H9 (cell line): ENCODE results near the gene SHB. TPM values are rescaled to one million over a fixed set of nuclear protein-coding genes. Genes with fewer than 3 reads are reported as not detected.

Experiments
- DNase-seq: peaks from one replicate; pipeline ENCODE4 v3.0.0-alpha.2; 2017
- H2AFZ ChIP-seq: one replicate; pipeline ENCODE4 v1.6.1; 2013; ENCODE audit warnings: mild to moderate bottlenecking, low read length, control low read depth, moderate library complexity
- H2AK5ac ChIP-seq: 2 replicates; pipeline ENCODE4 v1.6.1; 2013; ENCODE audit warnings: low read length, control low read depth, mixed read lengths; ENCODE audit not compliant: insufficient read length
- H2BK120ac ChIP-seq: one replicate; pipeline ENCODE4 v1.6.1; 2013; ENCODE audit warnings: low read depth, mild to moderate bottlenecking, low read length, control low read depth, inconsistent platforms; ENCODE audit not compliant: poor library complexity, severe bottlenecking
- H2BK12ac ChIP-seq: 2 replicates; pipeline ENCODE4 v1.6.1; 2013; ENCODE audit warnings: low read length, control low read depth, mixed read lengths, low read depth; ENCODE audit not compliant: insufficient read length
- H2BK15ac ChIP-seq: 2 replicates; pipeline ENCODE4 v1.6.1; 2013; ENCODE audit warnings: low read depth, low read length, control low read depth
- H2BK20ac ChIP-seq: one replicate; pipeline ENCODE4 v1.6.1; 2013; ENCODE audit warnings: low read depth, mild to moderate bottlenecking, low read length, control low read depth, inconsistent platforms; ENCODE audit not compliant: poor library complexity, severe bottlenecking
- H2BK5ac ChIP-seq: 2 replicates; pipeline ENCODE4 v1.6.1; 2013; ENCODE audit warnings: low read length, control low read depth, mixed read lengths; ENCODE audit not compliant: insufficient read length
- H3K14ac ChIP-seq: 2 replicates; pipeline ENCODE4 v1.6.1; 2013; ENCODE audit warnings: low read length, control low read depth; ENCODE audit not compliant: insufficient read depth
- H3K18ac ChIP-seq: 2 replicates; pipeline ENCODE4 v1.6.1; 2013; ENCODE audit warnings: low read depth, mild to moderate bottlenecking, mixed read lengths, low read length, control low read depth; ENCODE audit not compliant: insufficient read length
- H3K23ac ChIP-seq: 2 replicates; pipeline ENCODE4 v1.6.1; 2013; ENCODE audit warnings: low read length, control low read depth, mixed read lengths, low read depth; ENCODE audit not compliant: insufficient read length
- H3K23me2 ChIP-seq: 2 replicates; pipeline ENCODE4 v1.6.1; 2013; ENCODE audit warnings: low read depth, mild to moderate bottlenecking, mixed read lengths, low read length, control low read depth; ENCODE audit not compliant: insufficient read length, poor library complexity, severe bottlenecking
- H3K27ac ChIP-seq: 2 replicates; pipeline ENCODE4 v1.5.1; 2013; ENCODE audit warnings: low read length, control low read depth, mixed read lengths, low read depth; ENCODE audit not compliant: insufficient read length
- H3K27me3 ChIP-seq: 2 replicates; pipeline ENCODE4 v1.6.1; 2013; ENCODE audit warnings: low read length, control low read depth, inconsistent platforms; ENCODE audit not compliant: insufficient read depth
- H3K4ac ChIP-seq: 2 replicates; pipeline ENCODE4 v1.6.1; 2013; ENCODE audit warnings: low read depth, mild to moderate bottlenecking, control low read depth, inconsistent platforms, low read length, moderate library complexity
- H3K4me1 ChIP-seq: 2 replicates; pipeline ENCODE4 v1.6.1; 2013; ENCODE audit warnings: low read length, control low read depth, inconsistent platforms; ENCODE audit not compliant: insufficient read depth
- H3K4me2 ChIP-seq: 2 replicates; pipeline ENCODE4 v1.6.1; 2013; ENCODE audit warnings: low read length, control low read depth, mixed read lengths; ENCODE audit not compliant: insufficient read length, insufficient read depth
- H3K56ac ChIP-seq: 2 replicates; pipeline ENCODE4 v1.6.1; 2013; ENCODE audit warnings: low read depth, mild to moderate bottlenecking, mixed read lengths, low read length, control low read depth; ENCODE audit not compliant: insufficient read length
- H3K79me1 ChIP-seq: 2 replicates; pipeline ENCODE4 v1.6.1; 2013; ENCODE audit warnings: low read depth, mild to moderate bottlenecking, moderate library complexity, low read length, control low read depth, inconsistent platforms; ENCODE audit not compliant: insufficient read depth, poor library complexity, severe bottlenecking
- H3K79me2 ChIP-seq: 2 replicates; pipeline ENCODE4 v1.6.1; 2013; ENCODE audit warnings: low read length, control low read depth, inconsistent platforms; ENCODE audit not compliant: insufficient read depth
- H3K9ac ChIP-seq: 2 replicates; pipeline ENCODE4 v1.6.1; 2013; ENCODE audit warnings: low read length, control low read depth, mixed read lengths; ENCODE audit not compliant: insufficient read length; ENCODE audit errors: extremely low read depth
- H3K9me3 ChIP-seq: one replicate; pipeline ENCODE4 v1.6.1; 2013; ENCODE audit warnings: low read depth, low read length, inconsistent platforms; ENCODE audit not compliant: control insufficient read depth
- H3T11ph ChIP-seq: one replicate; pipeline ENCODE4 v1.6.1; 2013; ENCODE audit warnings: mild to moderate bottlenecking, low read length, control low read depth, inconsistent platforms
- H4K20me1 ChIP-seq: one replicate; pipeline ENCODE4 v1.6.1; 2013; ENCODE audit not compliant: control insufficient read depth, insufficient read length, insufficient read depth
- H4K5ac ChIP-seq: 2 replicates; pipeline ENCODE4 v1.6.1; 2013; ENCODE audit warnings: low read depth, mild to moderate bottlenecking, mixed read lengths, low read length, control low read depth; ENCODE audit not compliant: insufficient read length
- H4K8ac ChIP-seq: replicated peaks from 2 replicates; pipeline ENCODE4 v1.6.1; 2013; ENCODE audit warnings: low read length, control low read depth, mixed read lengths, low read depth; ENCODE audit not compliant: insufficient read length
- H4K91ac ChIP-seq: 2 replicates; pipeline ENCODE4 v1.6.1; 2013; ENCODE audit warnings: low read depth, mild to moderate bottlenecking, moderate library complexity, mixed read lengths, low read length, control low read depth; ENCODE audit not compliant: insufficient read length
- H3K27ac Mint-ChIP-seq, 3 experiments: 2 replicates in 2 of 3; 3 replicates in 1 of 3; pipeline ENCODE4 v1.8.0; 2020 to 2021; ENCODE audit warnings: mixed read lengths in 3 of 3, mild to moderate bottlenecking in 1 of 3, moderate library complexity in 1 of 3
- H3K27me3 Mint-ChIP-seq: 2 replicates; pipeline ENCODE4 v1.8.0; 2021; ENCODE audit warnings: low read depth, mild to moderate bottlenecking, moderate library complexity, mixed read lengths
- H3K36me3 Mint-ChIP-seq, 3 experiments: 2 replicates in 2 of 3; 3 replicates in 1 of 3; pipeline ENCODE4 v1.8.0; 2020 to 2021; ENCODE audit warnings: low read depth in 3 of 3, mixed read lengths in 3 of 3; ENCODE audit not compliant: insufficient read depth in 1 of 3
- H3K4me1 Mint-ChIP-seq, 2 experiments: 2 replicates each; pipeline ENCODE4 v1.8.0; 2020; ENCODE audit warnings: mixed read lengths in 2 of 2
- H3K4me3 Mint-ChIP-seq, 2 experiments: 2 replicates in 1 of 2; 3 replicates in 1 of 2; pipeline ENCODE4 v1.8.0; 2020 to 2021; ENCODE audit warnings: mild to moderate bottlenecking in 2 of 2, mixed read lengths in 2 of 2, moderate library complexity in 1 of 2
- H3K9me3 Mint-ChIP-seq, 2 experiments: 2 replicates in 1 of 2; 3 replicates in 1 of 2; pipeline ENCODE4 v1.8.0; 2020; ENCODE audit warnings: mild to moderate bottlenecking in 2 of 2, mixed read lengths in 2 of 2, moderate library complexity in 1 of 2
- WGBS: extraction: QIAGEN DNeasy Blood & Tissue Kit; methylation state at CpG from one replicate; pipeline ENCODE4 v1.1.7; 2013; ENCODE audit warnings: missing lambda C conversion rate, low lambda C conversion rate, mixed read lengths; ENCODE audit not compliant: insufficient read length; ENCODE audit errors: extremely low coverage; 5-methylcytosine and 5-hydroxymethylcytosine counted together
- total RNA-seq: library from RNA; stranded (reverse); gene quantifications from 2 replicates; pipeline ENCODE4 v1.2.1, GENCODE V29; 2021
- TF ChIP-seq, protein P1 (sequence below): fragments of 200-600 bp; sonication (generic); conservative IDR thresholded peaks from 3 replicates; pipeline ENCODE4 v1.8.0; 2021; ENCODE audit warnings: antibody characterized with exemption, mild to moderate bottlenecking

SHB gene
- total RNA-seq, 1 experiment from 2014 or later, result 14.6 TPM

DNA sequence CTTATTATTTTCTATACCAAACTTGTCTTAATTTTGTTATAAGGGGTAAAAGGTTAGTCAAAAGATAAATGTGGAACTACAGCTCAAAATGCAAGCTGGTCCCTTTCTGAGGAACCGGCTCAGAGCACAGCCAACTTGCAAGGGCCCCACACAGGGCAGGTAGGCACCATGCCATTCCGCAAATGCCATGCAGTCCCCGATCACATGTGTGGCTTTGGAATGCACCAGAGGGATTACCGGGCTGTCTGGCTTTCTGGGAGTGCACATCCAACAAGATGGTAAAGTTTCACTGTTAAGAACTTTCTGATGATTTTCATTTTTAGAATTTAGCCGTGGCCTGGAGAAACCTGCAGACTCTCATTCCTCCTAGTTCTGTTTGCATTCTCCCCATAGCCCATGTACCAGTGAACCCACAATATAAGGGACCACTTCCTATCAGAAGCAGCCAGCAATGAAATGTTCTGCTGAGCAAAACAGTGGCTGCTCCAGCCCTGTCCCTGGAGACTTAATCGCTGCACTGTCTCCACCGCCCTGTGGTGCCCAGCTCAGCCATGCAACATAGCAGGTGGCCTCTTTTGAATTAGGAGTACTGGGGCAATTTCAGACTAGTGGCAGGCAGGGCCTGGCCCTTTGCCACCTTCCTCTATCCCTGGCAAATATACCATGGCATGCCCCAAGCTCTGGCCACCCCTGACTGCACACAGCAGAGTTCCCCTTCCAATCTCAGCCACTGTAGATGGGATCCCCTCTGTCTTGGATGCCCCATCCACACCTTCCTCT lies 11.4 kb downstream of the SHB start:
- peaks cover 2% of the 10 kb centered on the region; the same call in 1 of the 2 replicates for H3K79me2 ChIP-seq
- H3K27ac Mint-ChIP-seq, result peak overlapping the region in 2 of 3 experiments; percentile 32 to 56; a peak in 4 of 7 replicates
- DNase-seq, result no peak

More for the DNA sequence above, 11.4 kb downstream of the SHB start:
- Histone ChIP-seq H3K27me3 (no peaks in the 10 kb centered on the region), H3K9ac (no peak overlapping the region), H2BK5ac (no peak overlapping the region), H2BK120ac (no peak overlapping the region), H3T11ph (no peak overlapping the region), H4K91ac (no peak overlapping the region), H3K56ac (no peak overlapping the region), H3K79me1 (no peaks in the 10 kb centered on the region), H3K4me2 (no peak overlapping the region), H2AFZ (no peak overlapping the region), H3K18ac (no peak overlapping the region), H3K23me2 (no peaks in the 10 kb centered on the region), H2BK12ac (no peak overlapping the region), H4K5ac (no peak overlapping the region), H4K20me1 (no peaks in the 10 kb centered on the region), H3K14ac (no peak overlapping the region), H2AK5ac (no peak overlapping the region), H3K23ac (no peak overlapping the region), H3K4ac (no peak overlapping the region), H2BK15ac (no peak overlapping the region), H3K4me1 (peaks cover 13% of the 10 kb centered on the region; the same call in 1 of the 2 replicates), H2BK20ac (no peak overlapping the region), H3K27ac (no peak overlapping the region), H4K8ac (no peak overlapping the region), H3K9me3 (no peaks in the 10 kb centered on the region)
- H3K27me3 Mint-ChIP-seq, result no peaks in the 10 kb centered on the region
- no peak overlapping the region for H3K4me3 Mint-ChIP-seq
- H3K36me3 Mint-ChIP-seq, result peaks cover 0 to 3% (median 0%) of the 10 kb centered on the region in 3 experiments; a peak in 2 of 7 replicates
- H3K9me3 Mint-ChIP-seq, result no peaks in the 10 kb centered on the region
- peaks cover 48 to 56% of the 10 kb centered on the region in 2 experiments for H3K4me1 Mint-ChIP-seq
- no CpG with 5 or more reads among the region's 7 CpGs for WGBS
- TF ChIP-seq, protein P1, sequence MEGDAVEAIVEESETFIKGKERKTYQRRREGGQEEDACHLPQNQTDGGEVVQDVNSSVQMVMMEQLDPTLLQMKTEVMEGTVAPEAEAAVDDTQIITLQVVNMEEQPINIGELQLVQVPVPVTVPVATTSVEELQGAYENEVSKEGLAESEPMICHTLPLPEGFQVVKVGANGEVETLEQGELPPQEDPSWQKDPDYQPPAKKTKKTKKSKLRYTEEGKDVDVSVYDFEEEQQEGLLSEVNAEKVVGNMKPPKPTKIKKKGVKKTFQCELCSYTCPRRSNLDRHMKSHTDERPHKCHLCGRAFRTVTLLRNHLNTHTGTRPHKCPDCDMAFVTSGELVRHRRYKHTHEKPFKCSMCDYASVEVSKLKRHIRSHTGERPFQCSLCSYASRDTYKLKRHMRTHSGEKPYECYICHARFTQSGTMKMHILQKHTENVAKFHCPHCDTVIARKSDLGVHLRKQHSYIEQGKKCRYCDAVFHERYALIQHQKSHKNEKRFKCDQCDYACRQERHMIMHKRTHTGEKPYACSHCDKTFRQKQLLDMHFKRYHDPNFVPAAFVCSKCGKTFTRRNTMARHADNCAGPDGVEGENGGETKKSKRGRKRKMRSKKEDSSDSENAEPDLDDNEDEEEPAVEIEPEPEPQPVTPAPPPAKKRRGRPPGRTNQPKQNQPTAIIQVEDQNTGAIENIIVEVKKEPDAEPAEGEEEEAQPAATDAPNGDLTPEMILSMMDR, result no peak
